LNCAP (cell line): ENCODE data around the gene RGS19.

Source experiments
- CTCF ChIP-seq: fragments of 450-650 bp; IDR thresholded peaks from 2 replicates; pipeline ENCODE4 v1.5.1; 2017; ENCODE audit warnings: mild to moderate bottlenecking

The RGS19 gene

GRCh38 chr20:64108731-64109681, 29.7 kb upstream of the RGS19 start:
- TF ChIP-seq CTCF, result no peak

- no peak for TF ChIP-seq CTCF
Measured at GRCh38 chr20:64107736-64108457, 28.6 kb upstream of the RGS19 start.

- TF ChIP-seq CTCF, result no peak
Measured at GRCh38 chr20:64106981-64107735, 27.8 kb upstream of the RGS19 start, which contains the start of gene NPBWR2. Gene NPBWR2 (minus strand): TSS chr20:64107565. CDS start chr20:64106831, 734 bp downstream.

- TF ChIP-seq CTCF, result no peak
Measured at GRCh38 chr20:64106435-64106961, 27.2 kb upstream of the RGS19 start.

GRCh38 chr20:64105846-64106434, 26.6 kb upstream of the RGS19 start:
- no peak for TF ChIP-seq CTCF

- TF ChIP-seq CTCF, result no peak
Measured at GRCh38 chr20:64104667-64105451, 25.5 kb upstream of the RGS19 start.
